Stimulated activated CD8-positive, alpha-beta memory T cell treated with anti-CD3 and anti-CD28 coated beads, Interleukin-15, amount 100 ng/mL, for 48 hours (primary cell): ENCODE results near the gene ANXA1.
"Not testable (repeated sequence)": the region's sequence is repeated elsewhere in the genome, so short reads cannot be mapped to it uniquely, and the experiment has no call there.

Experiments used
- DNase-seq, 2 donors: peaks; one replicate each; pipeline ENCODE4 v3.0.0-alpha.2; 2020; ENCODE audit warnings: low read depth in 2 of 2

The ANXA1 gene

DNA sequence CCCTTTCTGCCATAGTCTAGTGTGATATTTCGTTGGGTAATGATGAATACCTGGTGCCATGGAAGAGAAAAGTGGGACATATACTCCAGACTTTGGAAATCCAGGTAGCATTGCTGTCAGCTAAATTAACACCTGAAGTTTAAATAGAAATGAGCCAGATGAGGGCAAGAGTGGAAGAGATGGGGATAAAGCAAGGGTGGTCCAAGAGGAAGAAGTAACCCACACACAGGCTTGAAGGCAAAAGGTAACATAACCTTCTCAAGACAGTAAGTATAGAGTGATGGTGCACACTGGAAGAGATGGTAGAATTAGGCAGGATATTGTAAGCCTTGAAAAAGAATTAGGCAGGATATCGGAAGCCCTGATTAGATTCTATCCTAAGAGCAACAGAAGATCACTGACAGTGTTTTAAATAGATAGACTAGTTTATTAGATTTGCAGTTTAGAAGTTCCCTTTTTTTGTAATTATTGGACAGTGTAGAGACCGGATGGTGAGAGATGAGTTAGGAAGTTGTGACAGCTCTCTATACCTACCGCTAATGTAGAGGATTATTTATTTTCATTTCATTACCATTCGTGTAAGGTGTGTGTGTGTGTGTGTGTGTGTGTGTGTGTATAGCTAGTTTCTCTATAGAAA, 16.8 kb downstream of the ANXA1 start:
- DNase-seq: no peak

DNA sequence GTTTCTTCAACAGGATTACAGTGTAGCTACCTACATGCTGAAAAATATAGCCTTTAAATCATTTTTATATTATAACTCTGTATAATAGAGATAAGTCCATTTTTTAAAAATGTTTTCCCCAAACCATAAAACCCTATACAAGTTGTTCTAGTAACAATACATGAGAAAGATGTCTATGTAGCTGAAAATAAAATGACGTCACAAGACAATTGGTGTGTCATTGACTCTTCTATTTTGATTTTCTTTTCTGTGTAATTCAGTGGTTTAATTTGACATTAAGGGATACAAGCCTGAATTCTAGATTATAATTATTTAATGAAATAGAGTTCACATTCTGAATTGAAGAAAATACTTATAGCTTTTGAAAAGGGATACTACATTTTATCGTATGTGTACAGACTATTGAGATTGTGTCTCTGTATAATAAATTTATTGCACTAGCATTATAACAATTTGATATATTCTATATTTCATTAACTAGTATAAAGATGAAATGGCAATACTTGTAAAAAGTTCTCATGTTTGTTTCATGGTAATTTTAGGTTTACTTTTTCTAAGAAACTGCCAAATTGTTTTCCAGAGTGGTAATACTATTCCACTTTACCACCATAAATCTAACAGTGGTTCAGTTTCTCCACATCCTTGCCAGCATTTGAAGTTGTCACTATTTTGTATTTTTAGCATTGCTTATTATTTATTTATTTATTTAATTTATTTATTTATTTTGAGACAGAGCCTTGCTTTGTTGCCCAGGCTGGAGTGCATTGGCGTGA, 18.7 kb downstream of the ANXA1 start:
- DNase-seq: no peak

DNA sequence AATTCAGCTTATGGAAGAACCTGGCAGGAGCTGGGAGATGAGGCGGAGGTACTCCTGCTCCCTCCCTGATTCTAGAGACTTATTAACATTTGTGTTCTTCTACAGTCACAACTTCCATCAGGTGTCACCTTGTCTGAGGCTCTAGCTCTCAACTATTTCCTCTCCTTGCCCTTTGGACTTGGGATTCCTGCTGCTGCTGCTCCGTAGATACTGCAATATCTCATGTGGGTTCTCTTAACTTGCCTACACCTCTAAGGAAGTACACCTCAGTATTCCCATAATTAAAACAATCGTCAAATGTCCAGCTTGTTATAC, 21.2 kb downstream of the ANXA1 start:
- no peak for DNase-seq

DNA sequence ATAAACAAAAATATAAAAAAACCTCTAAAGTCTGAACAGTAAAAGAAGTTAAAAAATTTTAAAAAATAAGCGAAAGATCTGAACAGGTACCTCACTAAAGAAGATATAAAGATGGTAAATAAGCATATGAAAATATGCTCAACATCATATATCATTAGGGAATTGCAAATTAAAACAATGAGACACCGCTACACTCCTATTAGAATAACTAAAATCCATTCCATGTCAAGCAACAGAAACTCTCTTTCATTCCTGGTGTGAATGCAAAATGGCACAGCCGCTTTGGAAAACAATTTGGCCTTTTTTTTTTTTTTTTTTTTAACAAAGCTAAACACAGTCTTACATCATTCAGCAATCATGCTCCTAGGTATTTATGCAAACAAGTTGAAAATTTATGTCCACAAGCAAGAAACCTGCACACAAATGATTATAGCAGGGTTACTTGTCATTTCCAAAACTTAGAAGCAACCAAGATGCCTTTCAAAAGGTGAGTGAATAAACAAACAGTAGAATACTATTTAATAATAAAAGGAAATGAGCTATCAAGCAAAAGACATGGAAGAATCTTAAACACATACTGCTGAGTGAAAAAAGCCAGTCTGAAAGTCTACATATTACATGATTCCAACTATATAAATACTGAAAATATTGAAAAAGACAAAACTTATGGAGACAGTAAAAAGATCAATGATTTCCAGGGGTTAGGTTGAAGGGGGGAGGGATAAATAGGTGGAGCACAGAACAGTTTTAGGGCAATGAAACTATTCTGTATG, 22.1 kb downstream of the ANXA1 start:
- DNase-seq: no peak

DNA sequence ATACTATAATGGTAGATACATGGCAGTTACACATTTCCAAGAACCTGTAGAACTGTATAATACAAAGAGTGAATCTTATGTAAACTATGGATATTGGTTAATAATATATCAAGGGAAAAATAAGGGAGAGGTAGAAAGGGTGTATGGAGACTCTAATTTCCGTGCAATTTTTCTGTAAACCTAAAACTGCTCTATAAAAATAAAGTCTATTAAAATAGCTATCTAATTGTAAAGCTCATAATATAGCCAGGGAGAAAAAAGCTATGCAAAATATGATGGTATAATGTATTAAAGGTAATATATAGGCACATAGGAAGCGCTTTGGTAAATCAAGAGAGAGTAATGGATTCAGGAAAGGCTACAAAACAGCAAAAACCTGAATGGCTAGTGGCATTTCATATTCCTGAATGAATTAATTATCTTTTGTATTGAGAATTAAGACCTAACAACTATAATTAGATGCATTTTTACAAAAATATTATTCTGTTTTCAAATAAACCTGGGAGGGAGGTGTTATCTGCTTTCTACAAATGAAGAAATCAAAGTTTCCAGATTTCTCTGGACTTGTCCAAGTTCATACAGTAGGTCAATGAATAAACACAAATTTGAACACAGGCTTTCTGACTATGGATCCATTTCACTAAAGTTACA, 22.8 kb downstream of the ANXA1 start:
- no peak for DNase-seq

DNA sequence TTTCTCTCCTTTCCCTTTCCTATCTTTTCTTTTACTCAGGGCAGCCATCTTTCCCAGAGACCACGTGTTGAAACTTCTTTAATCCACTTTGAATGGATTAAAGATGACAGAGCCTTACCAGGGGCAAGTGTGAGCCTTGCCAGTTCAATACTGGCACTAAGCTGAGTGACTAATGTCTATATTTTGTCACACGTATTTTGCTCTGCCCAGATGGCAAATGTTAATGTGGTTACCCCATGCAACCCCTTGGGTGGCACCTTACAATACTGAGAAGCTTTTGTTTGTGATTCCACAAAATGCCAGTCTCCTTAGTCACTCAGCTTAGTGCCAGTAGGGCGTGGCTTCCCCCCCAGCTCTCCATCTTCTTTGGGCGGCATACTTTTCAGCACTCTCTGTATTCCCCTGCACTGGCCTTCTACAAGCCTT, 24.8 kb downstream of the ANXA1 start:
- DNase-seq: no peak

DNA sequence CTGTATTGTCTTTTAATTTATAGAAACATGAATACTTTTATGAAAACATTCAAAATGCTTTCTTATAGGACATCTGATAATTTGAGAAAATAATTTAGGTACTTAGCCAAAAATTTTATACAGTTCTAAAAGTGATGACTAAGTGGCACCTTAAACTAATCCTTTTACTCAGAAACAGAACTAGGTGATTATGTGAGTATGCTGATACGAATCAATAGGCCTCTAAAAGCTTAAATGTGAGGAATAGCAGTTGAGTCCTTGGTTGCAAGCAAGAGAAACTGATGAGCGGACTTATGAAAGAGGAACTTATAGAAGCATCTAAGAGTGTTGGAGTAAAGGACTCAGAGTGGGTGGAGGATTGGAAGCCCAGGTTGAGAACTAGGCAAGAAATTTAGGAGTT, 26.4 kb downstream of the ANXA1 start:
- DNase-seq: no peak

DNA sequence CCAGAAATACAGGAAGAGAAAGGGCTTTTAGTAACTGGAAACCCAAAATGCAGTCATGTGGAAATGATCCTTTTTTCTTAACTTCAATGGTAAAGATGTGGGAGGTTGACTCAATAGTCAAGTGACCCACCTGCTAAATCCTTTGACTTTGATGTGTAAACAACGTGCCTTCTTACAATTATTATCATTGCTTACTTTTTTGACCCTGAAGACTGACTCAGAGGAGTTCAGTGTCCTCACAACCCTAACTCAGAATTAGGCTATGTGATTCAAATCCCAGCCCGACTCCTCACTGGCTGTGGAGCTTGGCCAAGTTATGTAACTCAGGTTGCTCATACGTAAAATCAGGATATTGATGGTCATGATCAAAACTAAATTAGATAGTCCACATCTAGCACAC, 27.9 kb downstream of the ANXA1 start:
- DNase-seq: no peak

DNA sequence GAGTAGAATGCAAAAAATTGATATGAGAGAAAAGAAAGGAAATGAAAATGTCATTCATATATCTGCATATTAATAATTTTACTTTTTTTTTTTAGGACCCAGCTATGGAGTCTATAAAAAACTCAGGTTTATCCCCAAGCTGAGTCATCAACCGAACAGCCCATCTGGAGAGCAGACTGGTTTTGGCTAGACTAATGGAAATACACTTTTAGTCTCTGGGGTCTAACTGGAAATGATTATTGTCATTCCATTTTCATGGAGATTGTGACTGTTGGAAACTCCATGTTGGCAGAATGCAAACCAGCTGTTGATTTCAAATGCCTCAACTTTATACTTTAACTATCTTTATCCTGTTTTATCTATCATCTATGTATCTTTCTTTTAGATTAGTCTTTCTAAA, 28.7 kb downstream of the ANXA1 start:
- no peak for DNase-seq

DNA sequence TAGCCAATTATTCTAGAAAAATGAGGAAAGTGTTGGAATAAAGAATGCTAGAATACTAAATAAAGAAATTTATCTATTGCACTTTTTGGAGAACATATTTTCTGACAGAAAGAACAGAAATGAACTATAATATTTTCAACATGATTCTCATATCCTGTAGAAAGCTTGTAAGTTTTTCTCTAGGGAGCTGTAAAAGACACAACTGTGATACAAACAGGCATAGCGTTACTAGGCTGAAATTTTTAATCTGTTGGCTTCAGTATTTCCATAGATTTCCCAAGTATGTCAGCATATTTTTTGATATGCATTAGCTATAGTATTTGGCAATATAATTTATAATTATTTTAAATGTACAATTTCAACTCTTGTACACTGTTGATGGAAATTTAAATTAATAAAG, 31.3 kb downstream of the ANXA1 start:
- no peak for DNase-seq

DNA sequence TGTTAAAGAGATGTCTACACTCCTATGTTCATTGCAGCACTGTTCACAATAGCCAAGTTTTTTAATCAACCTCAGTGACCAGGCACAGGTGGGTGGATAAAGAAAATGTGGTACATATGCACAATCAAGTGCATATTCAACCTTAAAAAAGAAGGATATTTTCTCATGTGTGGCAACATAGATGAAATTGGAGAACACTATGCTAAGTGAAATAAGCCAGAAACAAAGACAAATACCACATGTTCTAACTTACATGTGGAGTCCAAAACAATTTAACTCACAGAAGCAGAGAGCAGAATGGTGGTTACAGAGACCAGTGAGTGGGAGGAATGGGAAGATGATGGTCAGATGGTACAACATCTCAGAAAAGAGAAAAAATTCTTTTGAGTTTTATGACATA, 31.8 kb downstream of the ANXA1 start:
- DNase-seq: no peak

DNA sequence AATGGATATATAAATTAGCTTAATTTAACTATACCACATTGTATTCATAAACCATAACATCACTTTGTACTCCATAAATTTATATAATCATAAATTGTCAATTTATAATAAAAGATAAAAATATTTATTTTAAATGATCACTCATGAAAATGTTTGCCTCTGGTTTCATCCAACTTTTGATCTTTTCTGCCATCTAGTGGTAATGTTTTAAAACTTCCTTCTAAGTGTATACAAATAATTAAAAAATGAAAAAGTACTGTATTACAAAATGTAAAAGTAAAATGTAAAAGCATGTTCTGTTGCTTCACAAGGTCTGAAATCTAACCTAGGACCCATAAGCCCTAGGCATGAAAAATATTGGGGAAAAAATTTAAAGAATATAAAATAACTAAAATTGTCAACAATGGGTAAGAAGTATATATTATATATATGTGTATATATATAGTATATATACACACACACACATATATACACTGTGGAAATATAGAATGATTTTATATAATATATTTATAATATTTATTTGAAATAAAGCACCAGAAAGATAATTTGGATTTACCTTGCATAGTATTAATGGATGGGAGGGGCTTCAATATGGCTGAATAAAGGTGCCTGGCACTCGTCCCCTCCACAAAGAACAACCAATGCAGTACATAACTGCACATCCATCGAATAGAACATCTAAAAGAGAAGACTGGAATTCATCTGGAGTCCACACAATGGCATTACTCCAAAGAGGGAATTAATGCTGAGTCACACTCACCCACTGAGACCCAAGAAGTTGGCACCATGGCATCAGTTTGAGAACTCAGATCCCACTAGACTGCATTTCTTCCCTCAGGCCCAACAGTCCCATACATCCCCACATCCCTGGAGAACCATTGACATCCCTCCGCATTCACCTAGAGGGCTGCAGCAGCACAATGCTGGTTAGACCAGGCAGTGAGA, 32.5 kb downstream of the ANXA1 start:
- no peak for DNase-seq

DNA sequence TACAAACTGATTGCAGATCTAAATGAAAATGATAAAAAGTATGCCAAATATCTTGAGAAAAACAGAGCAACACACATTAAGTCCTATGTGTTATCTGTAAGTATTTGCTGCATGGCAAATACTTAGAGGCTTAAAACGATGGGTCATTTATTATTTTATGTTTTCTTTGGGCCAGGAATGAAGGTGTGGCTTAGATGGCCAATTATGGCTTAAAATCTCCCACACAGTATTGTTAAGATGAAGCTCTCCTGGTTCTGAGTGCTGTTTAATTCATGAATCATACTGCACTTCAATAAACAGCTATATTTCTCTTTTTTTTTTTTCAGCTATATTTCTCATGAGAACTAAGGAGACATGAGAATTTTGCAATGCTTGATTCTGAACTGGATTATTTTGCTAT, 39.4 kb downstream of the ANXA1 start:
- DNase-seq: not testable (repeated sequence)

DNA sequence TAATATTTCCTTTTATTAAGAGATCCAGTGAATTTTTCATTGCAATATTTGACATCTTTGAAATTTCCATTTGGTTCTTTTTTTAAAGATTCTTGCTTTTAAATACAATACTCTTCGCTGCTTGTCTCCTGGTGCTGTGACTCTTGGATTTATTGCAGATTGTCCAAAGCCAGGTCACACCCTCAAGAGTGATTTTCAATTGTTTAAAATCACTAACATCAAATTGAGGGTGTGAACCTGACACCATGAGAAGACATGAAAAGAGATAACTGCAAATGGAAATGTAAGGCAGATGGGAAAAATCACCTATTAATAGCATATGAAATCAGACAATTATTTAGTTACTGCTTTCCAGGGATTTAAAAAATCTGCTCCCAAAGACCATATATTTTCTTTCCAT, 42.6 kb downstream of the ANXA1 start:
- DNase-seq: no peak

DNA sequence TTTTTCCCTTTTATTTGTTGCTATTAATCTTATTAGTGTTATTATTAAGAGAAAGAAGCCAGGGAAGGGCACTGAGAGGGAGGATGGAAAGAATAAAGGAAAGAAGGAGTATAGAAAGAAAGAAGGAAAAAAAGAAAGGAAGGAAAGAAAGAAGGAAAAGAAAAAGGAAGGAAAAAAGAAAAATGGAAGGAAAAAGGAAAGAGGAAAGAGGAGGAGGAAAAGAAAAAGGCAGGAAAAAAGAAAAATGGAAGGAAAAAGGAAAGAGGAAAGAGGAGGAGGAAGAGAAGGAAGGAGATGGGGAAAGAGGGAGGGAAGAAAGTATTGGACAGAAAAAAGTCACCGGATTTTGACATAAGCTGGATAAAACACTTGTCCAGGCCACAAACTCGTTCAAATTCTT, 47.8 kb downstream of the ANXA1 start:
- DNase-seq: no peak

DNA sequence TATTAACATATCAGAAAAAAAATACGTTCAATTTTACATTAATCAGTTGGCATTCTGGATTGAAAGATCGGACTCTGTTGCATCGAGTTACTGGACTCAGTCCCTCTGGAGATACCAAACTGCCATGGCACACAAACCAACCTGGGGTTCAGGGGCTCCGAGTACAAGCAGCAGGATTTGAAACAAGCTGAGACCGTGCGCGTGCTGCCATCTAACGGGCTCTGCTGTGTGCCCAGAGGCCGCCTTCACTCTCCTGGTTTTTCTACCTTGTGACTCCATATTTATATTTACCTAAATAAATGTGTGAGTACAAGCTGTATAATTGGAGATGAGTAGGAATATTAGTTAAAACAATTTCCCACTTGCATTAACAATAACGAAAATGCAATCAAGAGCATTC, 48.2 kb downstream of the ANXA1 start:
- no peak for DNase-seq

DNA sequence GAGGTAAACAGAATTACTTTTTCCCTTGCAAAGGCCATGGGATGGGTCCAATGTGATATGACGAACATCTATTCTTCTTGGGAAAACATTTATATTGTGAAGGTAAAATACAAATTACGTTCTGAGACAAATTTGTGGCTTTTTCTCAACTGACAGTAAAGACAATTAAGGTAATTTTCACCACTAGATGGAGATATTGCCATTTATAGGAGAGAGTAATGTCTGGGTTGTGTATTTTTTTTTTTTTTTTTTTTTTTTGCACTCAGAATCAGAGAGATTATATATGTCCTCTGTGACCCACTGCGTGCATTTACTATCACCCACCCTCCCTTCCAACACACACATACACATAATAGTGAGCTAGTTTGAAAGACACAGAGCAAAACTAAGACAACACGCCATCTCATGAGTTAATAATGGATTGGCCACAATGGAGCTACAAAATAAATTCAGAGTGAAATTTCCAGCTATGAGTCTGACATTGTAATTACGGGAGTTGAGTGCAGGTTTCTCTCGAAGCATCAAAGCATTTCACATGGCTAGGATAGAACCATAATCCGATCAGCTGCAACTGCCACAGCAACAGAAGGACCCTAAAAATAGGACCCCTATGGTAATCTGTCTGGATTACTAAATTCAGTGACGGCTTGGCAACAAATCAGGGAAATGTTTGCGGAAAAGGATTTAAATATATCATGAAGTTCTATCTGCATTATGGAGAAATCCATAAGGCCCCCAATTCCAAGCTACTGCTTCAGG, 49.2 kb downstream of the ANXA1 start:
- DNase-seq: no peak

DNA sequence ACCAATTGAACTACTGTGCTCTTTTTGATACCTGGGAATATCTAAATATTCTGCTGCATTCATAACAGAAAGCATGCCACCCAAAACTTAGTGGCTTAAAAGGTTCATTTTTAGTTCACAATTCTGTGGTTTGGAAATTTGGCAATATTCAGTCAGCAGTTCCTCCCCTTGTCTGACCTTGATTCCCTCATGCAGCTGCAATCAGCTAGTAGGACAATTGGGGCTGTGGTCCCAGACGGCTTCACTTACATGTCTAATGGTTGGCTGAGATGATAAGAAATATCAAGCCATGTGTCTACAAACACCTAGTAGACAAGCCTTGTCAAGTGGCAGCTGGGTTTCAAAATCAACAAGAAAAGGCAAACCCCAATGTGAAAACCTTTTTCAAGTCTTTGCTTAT, 51.3 kb downstream of the ANXA1 start:
- DNase-seq: no peak

DNA sequence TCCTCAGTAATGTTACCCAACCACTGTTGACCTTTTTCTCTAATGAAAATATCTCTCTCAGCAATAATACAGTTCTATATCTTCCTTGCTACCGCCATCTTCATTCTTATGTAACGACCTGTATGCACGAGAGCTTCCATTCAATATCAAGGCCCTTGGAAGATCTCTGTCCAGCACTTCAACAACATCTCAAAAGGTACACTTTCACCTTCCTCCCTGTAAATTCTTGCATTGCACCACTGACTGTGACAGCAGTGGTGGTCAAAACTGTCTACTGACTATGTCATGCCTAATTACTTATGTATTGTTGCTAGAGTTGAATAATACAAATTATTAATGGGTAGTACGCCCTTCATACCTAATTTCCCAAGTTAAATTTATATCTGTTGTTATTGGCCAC, 53.3 kb downstream of the ANXA1 start:
- no peak for DNase-seq

DNA sequence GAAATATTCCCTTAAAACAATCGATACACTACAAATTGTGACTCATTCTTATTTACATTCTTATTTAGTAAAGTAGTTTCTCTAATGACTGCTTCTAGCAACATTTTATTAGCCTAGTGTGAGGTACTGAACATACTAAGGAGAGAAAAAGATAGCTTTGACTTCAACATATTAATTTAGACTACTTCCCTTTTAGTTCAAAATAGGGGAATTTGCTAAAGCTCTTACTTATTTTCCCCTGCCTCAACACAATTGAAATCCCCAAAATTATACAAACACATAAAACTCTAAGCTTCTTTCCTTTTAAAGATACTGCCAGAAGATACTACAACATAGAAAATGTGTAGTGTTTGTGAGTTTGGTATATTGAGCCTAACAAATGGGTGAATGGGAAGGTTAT, 55.2 kb downstream of the ANXA1 start:
- no peak for DNase-seq
